Cardiac fibroblast (primary cell): ENCODE measurements around the gene OR56A3.
"Not testable (repeated sequence)": the region's sequence is repeated elsewhere in the genome, so short reads cannot be mapped to it uniquely, and the experiment has no call there.

Experiments
- DNase-seq, 2 donors: peaks; one replicate each; pipeline versions ENCODE4 v3.0.0 to v3.0.0-alpha.2; 2010; ENCODE audit warnings: low read depth in 2 of 2
- H3K4me3 ChIP-seq, 2 donors: replicated peaks in 1 of 2; 1 replicate in 1 of 2; 2 replicates in 1 of 2; pipeline ENCODE4 v1.5.1; 2011; ENCODE audit warnings: low read depth in 2 of 2, low read length in 2 of 2, mild to moderate bottlenecking in 2 of 2, moderate library complexity in 1 of 2
- TF ChIP-seq, protein P1 (sequence below): IDR thresholded peaks from one replicate; pipeline ENCODE4 v1.5.1; 2011; ENCODE audit warnings: low read depth, mild to moderate bottlenecking, low read length, inconsistent platforms

OR56A3 gene

DNA sequence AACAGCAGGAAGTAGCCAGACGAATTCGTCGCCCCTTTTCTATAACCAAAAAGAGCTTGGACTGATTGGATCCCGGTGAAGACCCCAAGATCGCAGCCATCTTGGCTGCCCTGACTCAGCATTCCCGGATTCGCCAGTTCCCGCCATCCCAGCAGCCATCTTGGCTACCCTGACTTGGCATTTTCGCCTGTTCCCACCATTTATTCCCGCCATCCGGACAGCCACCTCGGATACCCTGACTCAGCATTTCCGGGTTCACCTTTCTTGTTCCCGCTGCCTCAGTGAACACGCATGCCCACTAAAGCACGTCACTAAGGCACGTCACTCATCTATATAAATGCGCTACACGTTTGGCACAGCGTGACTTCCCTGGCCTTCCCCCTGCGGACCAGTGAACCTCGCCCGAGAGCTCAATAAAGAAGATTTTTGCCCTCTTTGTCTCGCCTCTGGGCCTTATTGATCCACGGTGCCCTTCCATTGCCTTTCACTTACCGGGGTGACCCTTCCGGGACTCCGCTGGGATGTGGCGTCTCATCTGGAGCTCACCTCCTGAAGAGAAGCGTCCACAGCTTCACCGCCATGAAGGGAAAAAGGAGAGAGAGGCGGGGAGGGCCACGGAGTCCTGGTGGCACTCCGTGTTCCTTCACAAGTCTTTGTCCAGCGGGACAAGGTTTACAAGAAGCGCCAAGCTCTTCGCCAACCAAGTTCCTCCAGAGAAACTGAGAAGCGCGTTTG lies 4.0 kb upstream of the OR56A3 start:
- H3K4me3 ChIP-seq, result no peak overlapping the region
- TF ChIP-seq, protein P1, sequence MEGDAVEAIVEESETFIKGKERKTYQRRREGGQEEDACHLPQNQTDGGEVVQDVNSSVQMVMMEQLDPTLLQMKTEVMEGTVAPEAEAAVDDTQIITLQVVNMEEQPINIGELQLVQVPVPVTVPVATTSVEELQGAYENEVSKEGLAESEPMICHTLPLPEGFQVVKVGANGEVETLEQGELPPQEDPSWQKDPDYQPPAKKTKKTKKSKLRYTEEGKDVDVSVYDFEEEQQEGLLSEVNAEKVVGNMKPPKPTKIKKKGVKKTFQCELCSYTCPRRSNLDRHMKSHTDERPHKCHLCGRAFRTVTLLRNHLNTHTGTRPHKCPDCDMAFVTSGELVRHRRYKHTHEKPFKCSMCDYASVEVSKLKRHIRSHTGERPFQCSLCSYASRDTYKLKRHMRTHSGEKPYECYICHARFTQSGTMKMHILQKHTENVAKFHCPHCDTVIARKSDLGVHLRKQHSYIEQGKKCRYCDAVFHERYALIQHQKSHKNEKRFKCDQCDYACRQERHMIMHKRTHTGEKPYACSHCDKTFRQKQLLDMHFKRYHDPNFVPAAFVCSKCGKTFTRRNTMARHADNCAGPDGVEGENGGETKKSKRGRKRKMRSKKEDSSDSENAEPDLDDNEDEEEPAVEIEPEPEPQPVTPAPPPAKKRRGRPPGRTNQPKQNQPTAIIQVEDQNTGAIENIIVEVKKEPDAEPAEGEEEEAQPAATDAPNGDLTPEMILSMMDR, result no peak
- no peak for DNase-seq

DNA sequence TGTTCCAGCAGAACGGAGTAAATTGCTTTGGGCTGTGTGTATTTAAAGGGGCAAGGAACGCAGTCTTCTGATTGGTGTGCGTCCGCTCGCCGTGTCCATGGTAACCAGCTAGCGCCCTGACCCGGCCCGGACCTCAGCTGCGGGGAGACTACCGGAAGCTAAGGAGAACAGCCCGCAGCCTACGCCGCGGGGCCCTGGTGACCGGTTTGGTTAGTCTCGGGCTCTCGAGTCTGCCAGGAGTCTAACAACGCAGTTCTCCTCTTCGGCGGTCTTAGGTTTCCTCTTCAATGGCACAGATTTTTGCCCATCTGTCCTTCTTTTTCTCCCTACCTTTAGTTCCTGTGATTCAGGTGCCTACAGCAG lies 3.5 kb upstream of the OR56A3 start:
- TF ChIP-seq, protein P1, result no peak
- no peak for DNase-seq
- no peak overlapping the region for H3K4me3 ChIP-seq

DNA sequence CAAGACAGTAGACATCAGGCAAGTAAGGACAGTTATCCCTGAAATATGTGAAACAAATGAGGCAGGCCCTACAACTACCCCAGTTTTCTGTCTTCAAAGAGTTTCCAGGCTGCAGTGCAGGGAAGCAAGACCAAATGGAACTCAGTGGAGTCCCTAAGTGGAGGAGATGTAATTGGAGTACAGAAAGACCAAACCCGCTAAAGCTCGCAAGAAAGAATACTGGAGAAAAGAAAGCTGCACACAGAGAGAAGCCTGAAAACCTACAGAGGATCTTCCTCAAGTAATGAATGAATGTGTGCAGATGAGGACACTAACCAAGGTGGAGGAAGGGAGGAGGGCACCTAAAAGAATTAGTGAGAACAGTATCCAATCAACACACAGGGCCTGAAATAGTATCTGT lies 1.3 kb upstream of the OR56A3 start:
- TF ChIP-seq, protein P1, result no peak
- no peak for DNase-seq
- H3K4me3 ChIP-seq, result no peak overlapping the region

DNA sequence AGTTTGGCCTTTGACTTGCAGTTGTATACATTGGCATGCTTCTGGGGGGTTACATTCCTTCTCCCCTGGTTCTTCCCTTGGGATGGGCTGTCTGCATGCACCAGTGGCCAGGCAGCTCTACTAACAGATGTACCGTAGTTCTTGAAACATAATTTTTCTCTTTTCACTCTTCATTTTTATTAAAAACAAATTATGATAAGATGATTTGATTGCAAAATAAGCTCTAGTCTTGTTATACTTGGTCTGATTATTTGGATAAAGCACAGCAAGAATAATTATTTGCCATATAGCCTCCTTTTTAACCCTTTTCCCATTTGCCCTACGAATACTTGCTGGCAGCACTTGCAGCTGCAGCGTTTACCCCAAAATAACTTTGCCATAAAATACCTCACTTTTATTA lies 13.5 kb downstream of the OR56A3 start:
- no peak for DNase-seq
- TF ChIP-seq, protein P1, result no peak
- H3K4me3 ChIP-seq, result no peak overlapping the region

- not testable (repeated sequence) for DNase-seq, H3K4me3 ChIP-seq
Measured at GRCh38 chr11:5960704-5961320, 18.8 kb downstream of the OR56A3 start.

DNA sequence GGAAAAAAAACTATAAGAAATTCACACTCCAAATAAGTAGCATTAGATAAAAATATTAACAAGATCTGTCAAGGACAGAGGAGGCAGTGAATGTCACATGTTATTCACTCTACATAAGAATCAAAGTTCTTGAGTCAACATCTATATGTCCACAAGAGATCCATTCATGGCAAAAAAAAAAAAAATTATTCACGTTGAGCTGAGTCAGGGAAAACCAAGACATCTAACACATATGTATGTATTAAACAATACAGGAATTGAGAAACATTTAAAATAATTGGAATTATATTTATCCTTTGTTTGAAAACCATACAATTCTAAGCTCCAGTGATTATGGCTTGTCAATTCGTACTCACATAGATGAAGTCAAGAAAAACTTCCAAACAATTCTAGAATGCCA lies 24.9 kb downstream of the OR56A3 start:
- H3K4me3 ChIP-seq, result no peak overlapping the region
- DNase-seq, result no peak
- TF ChIP-seq, protein P1, result no peak

- TF ChIP-seq, protein P1, result no peak
- no peak overlapping the region for H3K4me3 ChIP-seq
- peak in 1 of 2 donors; percentile 1 for DNase-seq
Measured at GRCh38 chr11:5967708-5968107, 25.7 kb downstream of the OR56A3 start.
